Neural cell (in vitro differentiated cells): ENCODE data around the gene GMDS. TPM values are rescaled to one million over a fixed set of nuclear protein-coding genes. Genes with fewer than 3 reads are reported as not detected.

Experiments used
- H2AFZ ChIP-seq: fragments of 200-600, 300-800 bp; sonication (generic), shearing (Covaris generic); 2 replicates; pipeline ENCODE4 v1.6.0; 2014; ENCODE audit warnings: low read depth, mild to moderate bottlenecking, antibody characterized with exemption, low read length, moderate library complexity
- H3F3A ChIP-seq: fragments of 200-600 bp; shearing (Covaris generic); 2 replicates; pipeline ENCODE4 v1.6.1; 2016; ENCODE audit warnings: mild to moderate bottlenecking, moderate library complexity, mixed read lengths, antibody characterized with exemption, low read length; ENCODE audit not compliant: insufficient read depth, poor library complexity, severe bottlenecking
- H3K27ac ChIP-seq: fragments of 200-600, 300-800 bp; sonication (generic), shearing (Covaris generic); 2 replicates; pipeline ENCODE4 v1.5.1; 2014; ENCODE audit warnings: mild to moderate bottlenecking, low read length, moderate library complexity
- H3K27me3 ChIP-seq: fragments of 300-800, 200-600 bp; sonication (generic), shearing (Covaris generic); 2 replicates; pipeline ENCODE4 v1.6.0; 2014; ENCODE audit warnings: mild to moderate bottlenecking, low read depth, low read length, moderate library complexity; ENCODE audit not compliant: insufficient read depth
- H3K36me3 ChIP-seq: fragments of 300-800, 200-600 bp; sonication (generic), shearing (Covaris generic); 2 replicates; pipeline ENCODE4 v1.5.1; 2014; ENCODE audit warnings: mild to moderate bottlenecking, antibody characterized with exemption, low read length, moderate library complexity; ENCODE audit not compliant: insufficient read depth
- H3K4me2 ChIP-seq: fragments of 300-800, 200-600 bp; sonication (generic), shearing (Covaris generic); 2 replicates; pipeline ENCODE4 v1.6.0; 2014; ENCODE audit warnings: mild to moderate bottlenecking, low read length
- H3K4me3 ChIP-seq: fragments of 300-800, 200-600 bp; sonication (generic), shearing (Covaris generic); 2 replicates; pipeline ENCODE4 v1.5.1; 2014; ENCODE audit warnings: mild to moderate bottlenecking, low read length, moderate library complexity
- H3K79me2 ChIP-seq: fragments of 200-600 bp; shearing (Covaris generic); replicated peaks from 2 replicates; pipeline ENCODE4 v1.6.0; 2014; ENCODE audit warnings: mild to moderate bottlenecking, low read length, moderate library complexity; ENCODE audit not compliant: insufficient read depth
- H3K9ac ChIP-seq: fragments of 300-800, 200-600 bp; sonication (generic), shearing (Covaris generic); 2 replicates; pipeline ENCODE4 v1.6.1; 2016; ENCODE audit warnings: mild to moderate bottlenecking, low read length, mixed read lengths
- H3K9me2 ChIP-seq: fragments of 200-600 bp; shearing (Covaris generic); 2 replicates; pipeline ENCODE4 v1.6.1; 2016; ENCODE audit warnings: mild to moderate bottlenecking, low read length, mixed read lengths; ENCODE audit not compliant: insufficient read depth
- H3K9me3 ChIP-seq: fragments of 200-600, 300-800 bp; sonication (generic), shearing (Covaris generic); 2 replicates; pipeline ENCODE4 v1.6.1; 2016; ENCODE audit warnings: mild to moderate bottlenecking, mixed run types, low read length, moderate library complexity, mixed read lengths
- H4K20me1 ChIP-seq: fragments of 200-600 bp; shearing (Covaris generic); 2 replicates; pipeline ENCODE4 v1.6.1; 2016; ENCODE audit warnings: mild to moderate bottlenecking, mixed run types; ENCODE audit not compliant: insufficient read depth
- CTCF ChIP-seq: fragments of 450-650 bp; IDR thresholded peaks from 2 replicates; pipeline ENCODE4 v1.5.1; 2014; ENCODE audit warnings: antibody characterized with exemption, mild to moderate bottlenecking, moderate library complexity; ENCODE audit not compliant: poor library complexity, severe bottlenecking
- EP300 ChIP-seq: fragments of 450-650 bp; conservative IDR thresholded peaks from 2 replicates; pipeline ENCODE4 v1.6.1; 2014; ENCODE audit warnings: antibody characterized with exemption, mild to moderate bottlenecking, moderate library complexity; ENCODE audit not compliant: poor library complexity, severe bottlenecking
- POLR2AphosphoS5 ChIP-seq: IDR thresholded peaks from 2 replicates; pipeline ENCODE4 v1.6.1; 2012
- RAD21 ChIP-seq: fragments of 450-650 bp; conservative IDR thresholded peaks from 2 replicates; pipeline ENCODE4 v1.6.1; 2014; ENCODE audit warnings: antibody characterized with exemption, mild to moderate bottlenecking, moderate library complexity
- SMC3 ChIP-seq: fragments of 450-650 bp; conservative IDR thresholded peaks from 2 replicates; pipeline ENCODE4 v1.6.1; 2014; ENCODE audit warnings: antibody characterized with exemption, mild to moderate bottlenecking, moderate library complexity; ENCODE audit not compliant: poor library complexity
- TAF1 ChIP-seq: IDR thresholded peaks from 2 replicates; pipeline ENCODE4 v1.6.1; 2012; ENCODE audit warnings: low read depth
- polyA plus RNA-seq: library from polyadenylated mRNA; depleted of rRNA; stranded (reverse); fragments of >200 nt; gene quantifications from 2 replicates; pipeline ENCODE4 v1.2.3, GENCODE V29; 2014
- TF ChIP-seq, protein P1 (sequence below): IDR thresholded peaks from 2 replicates; pipeline ENCODE4 v1.6.1; 2012; ENCODE audit warnings: borderline replicate concordance

The GMDS gene
- polyA plus RNA-seq, 1 donor from 2014 or later: 11.4 TPM

GRCh38 chr6:2119275-2119674 lies 126.1 kb downstream of the GMDS start:
- Histone ChIP-seq H4K20me1 (no peaks in the 10 kb centered on the region), H3K9ac (no peak overlapping the region), H3K4me2 (no peak overlapping the region), H3K4me3 (no peak overlapping the region), H2AFZ (no peak overlapping the region), H3K27me3 (no peaks in the 10 kb centered on the region), H3K36me3 (no peaks in the 10 kb centered on the region), H3K9me3 (no peaks in the 10 kb centered on the region), H3K79me2 (no peaks in the 10 kb centered on the region), H3K9me2 (no peaks in the 10 kb centered on the region), H3F3A (no peaks in the 10 kb centered on the region), H3K27ac (no peak overlapping the region)
- no peak for TF ChIP-seq SMC3
- TF ChIP-seq, protein P1, sequence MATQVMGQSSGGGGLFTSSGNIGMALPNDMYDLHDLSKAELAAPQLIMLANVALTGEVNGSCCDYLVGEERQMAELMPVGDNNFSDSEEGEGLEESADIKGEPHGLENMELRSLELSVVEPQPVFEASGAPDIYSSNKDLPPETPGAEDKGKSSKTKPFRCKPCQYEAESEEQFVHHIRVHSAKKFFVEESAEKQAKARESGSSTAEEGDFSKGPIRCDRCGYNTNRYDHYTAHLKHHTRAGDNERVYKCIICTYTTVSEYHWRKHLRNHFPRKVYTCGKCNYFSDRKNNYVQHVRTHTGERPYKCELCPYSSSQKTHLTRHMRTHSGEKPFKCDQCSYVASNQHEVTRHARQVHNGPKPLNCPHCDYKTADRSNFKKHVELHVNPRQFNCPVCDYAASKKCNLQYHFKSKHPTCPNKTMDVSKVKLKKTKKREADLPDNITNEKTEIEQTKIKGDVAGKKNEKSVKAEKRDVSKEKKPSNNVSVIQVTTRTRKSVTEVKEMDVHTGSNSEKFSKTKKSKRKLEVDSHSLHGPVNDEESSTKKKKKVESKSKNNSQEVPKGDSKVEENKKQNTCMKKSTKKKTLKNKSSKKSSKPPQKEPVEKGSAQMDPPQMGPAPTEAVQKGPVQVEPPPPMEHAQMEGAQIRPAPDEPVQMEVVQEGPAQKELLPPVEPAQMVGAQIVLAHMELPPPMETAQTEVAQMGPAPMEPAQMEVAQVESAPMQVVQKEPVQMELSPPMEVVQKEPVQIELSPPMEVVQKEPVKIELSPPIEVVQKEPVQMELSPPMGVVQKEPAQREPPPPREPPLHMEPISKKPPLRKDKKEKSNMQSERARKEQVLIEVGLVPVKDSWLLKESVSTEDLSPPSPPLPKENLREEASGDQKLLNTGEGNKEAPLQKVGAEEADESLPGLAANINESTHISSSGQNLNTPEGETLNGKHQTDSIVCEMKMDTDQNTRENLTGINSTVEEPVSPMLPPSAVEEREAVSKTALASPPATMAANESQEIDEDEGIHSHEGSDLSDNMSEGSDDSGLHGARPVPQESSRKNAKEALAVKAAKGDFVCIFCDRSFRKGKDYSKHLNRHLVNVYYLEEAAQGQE: no peak
- TF ChIP-seq RAD21: no peak

- Histone ChIP-seq H3K27me3 (no peaks in the 10 kb centered on the region), H3F3A (no peaks in the 10 kb centered on the region), H3K79me2 (no peaks in the 10 kb centered on the region), H3K4me2 (no peak overlapping the region), H3K9ac (no peak overlapping the region), H4K20me1 (no peaks in the 10 kb centered on the region), H3K36me3 (no peaks in the 10 kb centered on the region), H3K9me2 (no peaks in the 10 kb centered on the region), H2AFZ (no peak overlapping the region), H3K4me3 (no peak overlapping the region), H3K27ac (no peak overlapping the region), H3K9me3 (no peaks in the 10 kb centered on the region)
- TF ChIP-seq TAF1 (no peak), CTCF (no peak), POLR2AphosphoS5 (no peak), SMC3 (no peak), EP300 (no peak)
- TF ChIP-seq, protein P1: no peak
Observed at GRCh38 chr6:2118136-2118535, 127.3 kb downstream of the GMDS start.
